GM21381 (cell line): ENCODE data around the gene BBLN.

Experiments used
- ATAC-seq: cut with Tn5 transposase; IDR thresholded peaks from one replicate; pipeline ENCODE4 v1.9.1; 2021; ENCODE audit warnings: mild to moderate bottlenecking, moderate library complexity; ENCODE audit not compliant: unreplicated experiment

The BBLN gene

GRCh38 chr9:128211186-128211980 is 51.3 kb downstream of the BBLN start:
- ATAC-seq: no peak

GRCh38 chr9:128211981-128212281 is 51.9 kb downstream of the BBLN start:
- ATAC-seq: no peak
